K562 (cell line): ENCODE results near the gene MC1R. TPM values are rescaled to one million over a fixed set of nuclear protein-coding genes. Genes with fewer than 3 reads are reported as not detected.
"Not testable (repeated sequence)": the region's sequence is repeated elsewhere in the genome, so short reads cannot be mapped to it uniquely, and the experiment has no call there.

ENCODE experiments used
- ATAC-seq: fragments of 200-7000 bp; cut with Tn5 transposase; 3 replicates; pipeline ENCODE4 v1.9.1; 2020; ENCODE audit warnings: moderate library complexity
- BruUV-seq: library from RNA; stranded (reverse); fragments of 400-500 nt; replicated peaks from 2 replicates; lab custom pipeline; 2021; lab: Mats Ljungman, UMichigan
- CTCF ChIA-PET: fragments of 300-600 bp; formaldehyde crosslinking; extraction: SDS; loops from one replicate; lab custom pipeline; 2021; ENCODE audit warnings: low intra/inter-chr PET ratio; lab: Yijun Ruan, JAX
- POLR2A ChIA-PET: fragments of 300-600, 350-650 bp; sonication (Branson Sonifier 250); formaldehyde crosslinking; extraction: SDS; loops from one replicate; lab custom pipeline; 2021; ENCODE audit warnings: antibody characterized with exemption, inconsistent platforms; lab: Yijun Ruan, JAX
- DNase-seq, 4 experiments: peaks; one replicate each; pipeline versions ENCODE4 v3.0.0 to v3.0.0-alpha.2; 2011 to 2018; ENCODE audit warnings: low spot score in 3 of 4, mixed read lengths in 3 of 4; ENCODE audit errors: extremely low read depth in 1 of 4
- FAIRE-seq: peaks from 2 replicates; lab custom pipeline; 2011; peaks lifted over from hg19 to GRCh38; lab: Jason Lieb, UNC
- H2AFZ ChIP-seq: 2 replicates; pipeline ENCODE4 v1.6.0; 2011; ENCODE audit warnings: low read depth, low read length, control low read depth, inconsistent platforms
- H3K27ac ChIP-seq: fragments of 200-600 bp; 3 replicates; pipeline ENCODE4 v1.8.0; 2011; ENCODE audit warnings: low read depth, mild to moderate bottlenecking, control low read depth, inconsistent platforms, low read length, moderate library complexity, mixed read lengths; ENCODE audit errors: extremely low read depth
- H3K27me3 ChIP-seq, 2 experiments: fragments of 300-600 bp in 1 of 2; 2 replicates in 1 of 2; 3 replicates in 1 of 2; pipeline versions ENCODE4 v1.6.0 to v1.8.0; 2011; ENCODE audit warnings: inconsistent platforms in 2 of 2, low read length in 2 of 2, mild to moderate bottlenecking in 1 of 2, mixed read lengths in 1 of 2, moderate library complexity in 1 of 2; ENCODE audit not compliant: control insufficient read depth in 2 of 2, insufficient read depth in 2 of 2
- H3K36me3 ChIP-seq: fragments of 300-600 bp; 3 replicates; pipeline ENCODE4 v1.8.0; 2011; ENCODE audit warnings: mild to moderate bottlenecking, low read length, inconsistent platforms; ENCODE audit not compliant: control insufficient read depth, insufficient read depth
- H3K4me1 ChIP-seq, 2 experiments: fragments of 200-600 bp in 1 of 2; replicated peaks in 1 of 2; 2 replicates in 1 of 2; 3 replicates in 1 of 2; pipeline versions ENCODE4 v1.5.1 to v1.8.0; 2011; ENCODE audit warnings: inconsistent platforms in 2 of 2, low read length in 2 of 2, mild to moderate bottlenecking in 1 of 2, mixed read lengths in 1 of 2, moderate library complexity in 1 of 2; ENCODE audit not compliant: control insufficient read depth in 2 of 2, insufficient read depth in 2 of 2
- H3K4me2 ChIP-seq: 2 replicates; pipeline ENCODE4 v1.6.1; 2011; ENCODE audit warnings: low read length, control low read depth, inconsistent platforms, mixed read lengths; ENCODE audit not compliant: insufficient read depth
- H3K4me3 ChIP-seq: fragments of 200-600 bp; sonication (generic), shearing (Covaris generic); 2 replicates; pipeline ENCODE4 v1.5.1; 2016; ENCODE audit warnings: control low read depth, inconsistent platforms
- H3K79me2 ChIP-seq: fragments of 200-600 bp; 3 replicates; pipeline ENCODE4 v1.8.0; 2011; ENCODE audit warnings: low read length, inconsistent platforms; ENCODE audit not compliant: control insufficient read depth, insufficient read depth
- H3K9ac ChIP-seq, 2 experiments: 2 replicates each; pipeline versions ENCODE4 v1.6.0 to v1.6.1; 2011; ENCODE audit warnings: low read depth in 2 of 2, low read length in 2 of 2, control low read depth in 1 of 2, inconsistent platforms in 1 of 2, mild to moderate bottlenecking in 1 of 2, mixed read lengths in 1 of 2; ENCODE audit not compliant: insufficient read depth in 1 of 2
- H3K9me1 ChIP-seq: one replicate; pipeline ENCODE4 v1.6.0; 2011; ENCODE audit warnings: inconsistent platforms, mild to moderate bottlenecking, low read length, moderate library complexity; ENCODE audit not compliant: control insufficient read depth, insufficient read depth
- H3K9me3 ChIP-seq: replicated peaks from 2 replicates; pipeline ENCODE4 v1.5.1; 2011; ENCODE audit warnings: low read depth, low read length, inconsistent platforms; ENCODE audit not compliant: control insufficient read depth, insufficient read depth
- H4K20me1 ChIP-seq: replicated peaks from 2 replicates; pipeline ENCODE4 v1.6.1; 2011; ENCODE audit warnings: low read length, inconsistent platforms, mixed read lengths; ENCODE audit not compliant: control insufficient read depth, insufficient read depth
- HDAC2 ChIP-seq: fragments of 450-650 bp; IDR thresholded peaks from 2 replicates; pipeline ENCODE4 v1.6.1; 2016; ENCODE audit warnings: mild to moderate bottlenecking
- SP2 ChIP-seq: IDR thresholded peaks from 2 replicates; pipeline ENCODE4 v1.6.1; 2011; ENCODE audit warnings: mild to moderate bottlenecking, low read depth, low read length, moderate library complexity; ENCODE audit not compliant: poor library complexity, severe bottlenecking; ENCODE audit errors: extremely low read depth
- WGBS: fragments of 100-300 bp; shearing (Covaris generic); methylation state at CpG from one replicate; pipeline ENCODE4 v1.1.6; 2016; ENCODE audit warnings: low coverage, mixed read lengths; ENCODE audit not compliant: insufficient coverage; ENCODE audit errors: missing lambda C conversion rate; 5-methylcytosine and 5-hydroxymethylcytosine counted together
- in situ Hi-C: fragments of 300-500 bp; cut with MboI; formaldehyde crosslinking; loops from 4 replicates; pipeline ENCODE4 v1.15.0; 2018; ENCODE audit warnings: inconsistent platforms, mixed read lengths
- intact Hi-C: fragments of 100-400 bp; cut with micrococcal nuclease; formaldehyde crosslinking; loops from 2 replicates; pipeline ENCODE4 v1.14.2; 2022
- polyA plus RNA-seq, 8 experiments: library from polyadenylated mRNA; depleted of rRNA in 4 of 8; stranded (reverse) in 5 of 8; unstranded in 3 of 8; fragments of >200 nt; fragmentation: Nextera tagmentation in 2 of 8; fragmentation: Illumina TruSeq in 1 of 8; extraction: Ambion mirVana in 2 of 8; extraction: Trizol in 1 of 8; gene quantifications; 2 replicates each; pipeline versions ENCODE4 v1.2.1 to v1.2.3, GENCODE V29; 2011 to 2014; ENCODE audit warnings: inconsistent platforms in 1 of 8, missing spikeins in 1 of 8
- total RNA-seq, 7 experiments: library from RNA; depleted of rRNA in 6 of 7; stranded (reverse); fragments of >200 nt in 6 of 7; fragmentation: Illumina TruSeq in 2 of 7; extraction: Trizol in 2 of 7; gene quantifications; 2 replicates each; pipeline versions ENCODE4 v1.2.1 to v1.2.3, GENCODE V29; 2011 to 2021; ENCODE audit warnings: low replicate concordance in 1 of 7

The MC1R gene
- total and polyA plus RNA-seq, 9 of the 15 experiments (the other 6 are each of a cell fraction or from before 2014, with no cell fraction given), result 0.14 to 5.3 (median 2.5) TPM; not detected in 1

DNA sequence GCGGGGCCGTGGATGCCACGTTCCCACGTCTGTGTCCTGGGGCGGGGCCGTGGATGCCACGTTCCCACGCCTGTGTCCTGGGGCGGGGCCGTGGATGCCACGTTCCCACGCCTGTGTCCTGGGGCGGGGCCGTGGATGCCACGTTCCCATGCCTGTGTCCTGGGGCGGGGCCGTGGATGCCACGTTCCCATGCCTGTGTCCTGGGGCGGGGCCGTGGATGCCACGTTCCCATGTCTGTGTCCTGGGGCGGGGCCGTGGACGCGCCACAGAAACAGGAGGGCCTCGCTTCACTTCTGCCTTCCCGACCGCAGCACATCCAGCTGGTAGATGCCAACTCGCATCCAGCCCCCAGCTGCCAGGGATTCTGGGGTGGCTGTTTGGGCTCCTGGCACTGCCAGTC lies 15.4 kb downstream of the MC1R start:
- in situ Hi-C loops, H4K20me1 ChIP-seq, H3K9me1 ChIP-seq, CTCF ChIA-PET, H3K9me3 ChIP-seq, H3K36me3 ChIP-seq, BruUV-seq, DNase-seq, intact Hi-C loops, ATAC-seq, H3K79me2 ChIP-seq, H3K9ac ChIP-seq, H3K4me3 ChIP-seq, H2AFZ ChIP-seq, FAIRE-seq, H3K27ac ChIP-seq, H3K4me2 ChIP-seq: not testable (repeated sequence)
- peaks cover 0 to 19% of the 10 kb centered on the region in 2 experiments; a peak in 2 of 5 replicates for H3K4me1 ChIP-seq
- WGBS, result 86% methylated on average over 1 of the region's 29 CpGs
- POLR2A ChIA-PET, result interaction anchor here (0.6 kb wide), 1 partner anchor 218 kb away, joined by 3 read pairs; no protein-coding TSS in a partner anchor
- H3K27me3 ChIP-seq, result peaks cover 0 to 14% of the 10 kb centered on the region in 2 experiments; a peak in 2 of 5 replicates

DNA sequence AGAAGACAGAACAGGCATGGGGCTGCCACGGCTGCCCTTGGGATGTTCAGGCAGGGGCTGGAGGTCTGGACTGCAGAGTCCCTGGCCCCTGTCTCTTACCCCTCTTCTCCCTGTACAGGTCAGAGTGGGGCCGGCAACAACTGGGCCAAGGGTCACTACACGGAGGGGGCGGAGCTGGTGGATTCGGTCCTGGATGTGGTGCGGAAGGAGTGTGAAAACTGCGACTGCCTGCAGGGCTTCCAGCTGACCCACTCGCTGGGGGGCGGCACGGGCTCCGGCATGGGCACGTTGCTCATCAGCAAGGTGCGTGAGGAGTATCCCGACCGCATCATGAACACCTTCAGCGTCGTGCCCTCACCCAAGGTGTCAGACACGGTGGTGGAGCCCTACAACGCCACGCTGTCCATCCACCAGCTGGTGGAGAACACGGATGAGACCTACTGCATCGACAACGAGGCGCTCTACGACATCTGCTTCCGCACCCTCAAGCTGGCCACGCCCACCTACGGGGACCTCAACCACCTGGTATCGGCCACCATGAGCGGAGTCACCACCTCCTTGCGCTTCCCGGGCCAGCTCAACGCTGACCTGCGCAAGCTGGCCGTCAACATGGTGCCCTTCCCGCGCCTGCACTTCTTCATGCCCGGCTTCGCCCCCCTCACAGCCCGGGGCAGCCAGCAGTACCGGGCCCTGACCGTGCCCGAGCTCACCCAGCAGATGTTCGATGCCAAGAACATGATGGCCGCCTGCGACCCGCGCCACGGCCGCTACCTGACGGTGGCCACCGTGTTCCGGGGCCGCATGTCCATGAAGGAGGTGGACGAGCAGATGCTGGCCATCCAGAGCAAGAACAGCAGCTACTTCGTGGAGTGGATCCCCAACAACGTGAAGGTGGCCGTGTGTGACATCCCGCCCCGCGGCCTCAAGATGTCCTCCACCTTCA lies 16.2 kb downstream of the MC1R start:
- Histone ChIP-seq H3K4me2 (no peak overlapping the region), H4K20me1 (no peaks in the 10 kb centered on the region; the same call in 1 of the 2 replicates), H3K79me2 (no peaks in the 10 kb centered on the region), H3K9me1 (no peaks in the 10 kb centered on the region), H3K4me3 (no peak overlapping the region), H2AFZ (no peak overlapping the region), H3K27me3 (peaks cover 0 to 21% of the 10 kb centered on the region in 2 experiments; a peak in 2 of 5 replicates), H3K4me1 (peaks cover 0 to 20% of the 10 kb centered on the region in 2 experiments; a peak in 2 of 5 replicates), H3K27ac (no peak overlapping the region), H3K9ac (no peak overlapping the region), H3K9me3 (no peaks in the 10 kb centered on the region), H3K36me3 (no peaks in the 10 kb centered on the region)
- in situ Hi-C loops (no loop called here), intact Hi-C loops (no loop called here)
- no peak for ATAC-seq
- ChIA-PET CTCF (no interaction called here), POLR2A (no interaction called here)
- DNase-seq, result no peak
- FAIRE-seq, result no peak
- TF ChIP-seq SP2, result no peak
- no peak for TF ChIP-seq HDAC2
- BruUV-seq, result no TSS peak
- 81% methylated on average over 59 of the region's 61 CpGs for WGBS

DNA sequence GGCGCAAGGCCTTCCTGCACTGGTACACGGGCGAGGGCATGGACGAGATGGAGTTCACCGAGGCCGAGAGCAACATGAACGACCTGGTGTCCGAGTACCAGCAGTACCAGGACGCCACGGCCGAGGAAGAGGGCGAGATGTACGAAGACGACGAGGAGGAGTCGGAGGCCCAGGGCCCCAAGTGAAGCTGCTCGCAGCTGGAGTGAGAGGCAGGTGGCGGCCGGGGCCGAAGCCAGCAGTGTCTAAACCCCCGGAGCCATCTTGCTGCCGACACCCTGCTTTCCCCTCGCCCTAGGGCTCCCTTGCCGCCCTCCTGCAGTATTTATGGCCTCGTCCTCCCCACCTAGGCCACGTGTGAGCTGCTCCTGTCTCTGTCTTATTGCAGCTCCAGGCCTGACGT lies 17.0 kb downstream of the MC1R start:
- intact Hi-C loops, H3K36me3 ChIP-seq: not testable (repeated sequence)

More for the DNA sequence above, 17.0 kb downstream of the MC1R start:
- DNase-seq, H2AFZ ChIP-seq, BruUV-seq, H4K20me1 ChIP-seq, H3K27ac ChIP-seq, FAIRE-seq, H3K4me2 ChIP-seq, POLR2A ChIA-PET, CTCF ChIA-PET, ATAC-seq, H3K9me3 ChIP-seq, H3K4me3 ChIP-seq, in situ Hi-C loops, H3K9ac ChIP-seq, H3K9me1 ChIP-seq, H3K79me2 ChIP-seq: not testable (repeated sequence)
- peaks cover 0 to 21% of the 10 kb centered on the region in 2 experiments; a peak in 2 of 5 replicates for H3K27me3 ChIP-seq
- H3K4me1 ChIP-seq, result peaks cover 0 to 20% of the 10 kb centered on the region in 2 experiments; a peak in 2 of 5 replicates
- WGBS, result 69% methylated on average over 19 of the region's 27 CpGs
